ENCODE measurements around the gene CPNE6. TPM values are rescaled to one million over a fixed set of nuclear protein-coding genes. Genes with fewer than 3 reads are reported as not detected.
A peak's percentile ranks its signal among the peaks of the same experiment; 100 is the strongest.

CPNE6 gene
- total RNA-seq, 4 donors from 2014 or later: 0.29 TPM; not detected in 3

DNA sequence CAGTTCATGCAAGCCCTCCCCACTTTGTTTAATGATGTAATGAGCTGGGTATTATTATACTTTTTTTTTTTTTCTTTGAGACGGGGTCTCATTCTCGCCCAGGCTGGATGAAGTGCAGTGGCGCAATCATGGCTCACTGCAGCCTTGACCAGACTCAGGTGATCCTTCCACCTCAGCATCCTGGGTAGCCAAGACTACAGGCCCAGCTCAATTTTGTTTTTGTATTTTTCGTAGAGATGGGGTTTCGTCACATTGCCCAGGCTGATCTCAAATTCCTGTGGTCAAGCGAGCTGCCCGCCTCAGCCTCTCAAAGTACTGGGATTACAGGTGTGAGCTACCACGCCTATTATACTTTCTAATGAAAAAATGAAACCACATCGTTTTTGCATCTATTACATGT is 38.7 kb downstream of the CPNE6 start:
- DNase-seq: no peak
- intact Hi-C loops (cut with DNase I): no loop called here
- no peaks in the 10 kb centered on the region for H3K27me3 ChIP-seq

DNA sequence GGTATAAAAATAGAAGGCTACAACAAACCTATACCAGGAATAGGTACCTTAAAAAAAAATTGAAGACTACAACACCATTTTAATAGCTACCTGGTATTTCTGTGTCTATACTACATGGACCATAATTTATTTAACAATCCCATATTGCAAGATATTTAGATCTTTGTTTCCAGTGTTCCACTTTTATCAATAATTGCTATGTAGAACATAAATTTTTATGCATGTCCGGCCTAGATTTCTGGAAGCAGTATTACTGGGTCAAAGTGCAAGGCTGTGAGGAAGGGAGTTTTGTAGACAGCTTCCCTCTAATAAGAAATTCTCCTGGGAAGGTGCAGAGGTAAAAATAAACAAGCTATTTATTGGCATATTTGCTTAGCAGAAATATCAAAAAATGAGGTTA is 39.2 kb downstream of the CPNE6 start:
- no peak overlapping the region for H3K4me3 ChIP-seq (replicated peaks in 1 of 3)
- H3K4me1 ChIP-seq: peaks cover 16 to 26% of the 10 kb centered on the region in 2 donors
- no peaks in the 10 kb centered on the region for H3K36me3 ChIP-seq
- H3K9me3 ChIP-seq: no peaks in the 10 kb centered on the region
- no peak for TF ChIP-seq POLR2A (IDR thresholded peaks at IDR 0.05)
- TF ChIP-seq, protein P1, sequence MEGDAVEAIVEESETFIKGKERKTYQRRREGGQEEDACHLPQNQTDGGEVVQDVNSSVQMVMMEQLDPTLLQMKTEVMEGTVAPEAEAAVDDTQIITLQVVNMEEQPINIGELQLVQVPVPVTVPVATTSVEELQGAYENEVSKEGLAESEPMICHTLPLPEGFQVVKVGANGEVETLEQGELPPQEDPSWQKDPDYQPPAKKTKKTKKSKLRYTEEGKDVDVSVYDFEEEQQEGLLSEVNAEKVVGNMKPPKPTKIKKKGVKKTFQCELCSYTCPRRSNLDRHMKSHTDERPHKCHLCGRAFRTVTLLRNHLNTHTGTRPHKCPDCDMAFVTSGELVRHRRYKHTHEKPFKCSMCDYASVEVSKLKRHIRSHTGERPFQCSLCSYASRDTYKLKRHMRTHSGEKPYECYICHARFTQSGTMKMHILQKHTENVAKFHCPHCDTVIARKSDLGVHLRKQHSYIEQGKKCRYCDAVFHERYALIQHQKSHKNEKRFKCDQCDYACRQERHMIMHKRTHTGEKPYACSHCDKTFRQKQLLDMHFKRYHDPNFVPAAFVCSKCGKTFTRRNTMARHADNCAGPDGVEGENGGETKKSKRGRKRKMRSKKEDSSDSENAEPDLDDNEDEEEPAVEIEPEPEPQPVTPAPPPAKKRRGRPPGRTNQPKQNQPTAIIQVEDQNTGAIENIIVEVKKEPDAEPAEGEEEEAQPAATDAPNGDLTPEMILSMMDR (IDR thresholded peaks at IDR 0.05): no peak
- intact Hi-C loops (cut with DNase I): no loop called here
- H3K27ac ChIP-seq: no peak overlapping the region
- 30 to 76% methylated on average over 1 of the region's 1 CpG for WGBS, 2 donors
- no peaks in the 10 kb centered on the region for H3K27me3 ChIP-seq
- no peak for DNase-seq

More for the DNA sequence above, 38.7 kb downstream of the CPNE6 start:
- H3K27ac ChIP-seq: no peak overlapping the region
- WGBS, 2 donors: 88 to 89% methylated on average over 9 of the region's 9 CpGs
- H3K4me1 ChIP-seq: peaks cover 15 to 28% of the 10 kb centered on the region in 2 donors
- H3K36me3 ChIP-seq: no peaks in the 10 kb centered on the region
- TF ChIP-seq, protein P1 (IDR thresholded peaks at IDR 0.05): no peak
- no peak for TF ChIP-seq POLR2A (IDR thresholded peaks at IDR 0.05)
- H3K4me3 ChIP-seq (replicated peaks in 1 of 3): no peak overlapping the region
- H3K9me3 ChIP-seq: no peaks in the 10 kb centered on the region

- peaks cover 5 to 11% of the 10 kb centered on the region in 2 donors for H3K36me3 ChIP-seq
- no peak for TF ChIP-seq POLR2A (IDR thresholded peaks at IDR 0.05)
- TF ChIP-seq, protein P1 (IDR thresholded peaks at IDR 0.05): no peak
- peaks cover 14 to 16% of the 10 kb centered on the region in 2 donors for H3K4me1 ChIP-seq
- peak overlapping the region; percentile 63 to 97 (median 90) for H3K4me3 ChIP-seq (replicated peaks in 1 of 3)
- intact Hi-C loops (cut with DNase I): no loop called here
- H3K27me3 ChIP-seq: no peaks in the 10 kb centered on the region
- peak overlapping the region; percentile 98 to 100 (median 99) for H3K27ac ChIP-seq
- WGBS, 2 donors: 20 to 26% methylated on average over 13 of the region's 15 CpGs
- no peaks in the 10 kb centered on the region for H3K9me3 ChIP-seq
- DNase-seq: no peak
Measured at GRCh38 chr14:24113379-24113800, 42.0 kb downstream of the CPNE6 start.

- H3K27ac ChIP-seq: peak overlapping the region; percentile 98 to 100 (median 99)
- H3K36me3 ChIP-seq: peaks cover 10 to 17% of the 10 kb centered on the region in 2 donors
- peak overlapping the region; percentile 63 to 97 (median 90) for H3K4me3 ChIP-seq (replicated peaks in 1 of 3)
- DNase-seq: peak; percentile 85 to 90
- no peaks in the 10 kb centered on the region for H3K9me3 ChIP-seq
- no peaks in the 10 kb centered on the region for H3K27me3 ChIP-seq
- peaks cover 13 to 14% of the 10 kb centered on the region in 2 donors for H3K4me1 ChIP-seq
- 0 to 1% methylated on average over 32 to 42 of the region's 42 CpGs for WGBS, 2 donors
- intact Hi-C loops (cut with DNase I): no loop called here
- peak; percentile 25 to 80 for TF ChIP-seq POLR2A (IDR thresholded peaks at IDR 0.05)
- TF ChIP-seq, protein P1 (IDR thresholded peaks at IDR 0.05): peak in 1 of 6 experiments; percentile 7
Measured at GRCh38 chr14:24113801-24114531, 42.6 kb downstream of the CPNE6 start.
